ENCODE data around the gene SLC50A1. TPM values are rescaled to one million over a fixed set of nuclear protein-coding genes. Genes with fewer than 3 reads are reported as not detected.
"Not testable (repeated sequence)": the region's sequence is repeated elsewhere in the genome, so short reads cannot be mapped to it uniquely, and the experiment has no call there.

SLC50A1 gene
- total RNA-seq, 2 donors from 2014 or later: 28.8 to 36.3 TPM

GRCh38 chr1:155164625-155165024 lies 29.0 kb downstream of the SLC50A1 start:
- H3K36me3 Mint-ChIP-seq; ATAC-seq; H3K4me3 Mint-ChIP-seq; H3K27ac Mint-ChIP-seq; H3K27me3 Mint-ChIP-seq; DNase-seq (ENCODE audit: low spot score); H3K9me3 Mint-ChIP-seq: not testable (repeated sequence)
- H3K4me1 Mint-ChIP-seq (ENCODE audit: low read depth in 2 of 2): peaks cover 5 to 14% of the 10 kb centered on the region in 2 donors

GRCh38 chr1:155166051-155166470 lies 30.4 kb downstream of the SLC50A1 start:
- Mint-ChIP-seq H3K27me3 (no peaks in the 10 kb centered on the region), H3K4me1 (ENCODE audit: low read depth in 2 of 2) (peaks cover 5 to 16% of the 10 kb centered on the region in 2 donors), H3K4me3 (no peak overlapping the region), H3K27ac (no peak overlapping the region), H3K9me3 (no peaks in the 10 kb centered on the region), H3K36me3 (peaks cover 8% of the 10 kb centered on the region)
- no peak for ATAC-seq
- DNase-seq (ENCODE audit: low spot score): no peak

- no peaks in the 10 kb centered on the region for H3K9me3 Mint-ChIP-seq
- peaks cover 5 to 16% of the 10 kb centered on the region in 2 donors for H3K4me1 Mint-ChIP-seq (ENCODE audit: low read depth in 2 of 2)
- no peak overlapping the region for H3K27ac Mint-ChIP-seq
- no peaks in the 10 kb centered on the region for H3K27me3 Mint-ChIP-seq
- no peak overlapping the region for H3K4me3 Mint-ChIP-seq
- DNase-seq (ENCODE audit: low spot score): no peak
- H3K36me3 Mint-ChIP-seq: peaks cover 8% of the 10 kb centered on the region
- ATAC-seq: no peak
Measured at GRCh38 chr1:155166471-155167165, 31.0 kb downstream of the SLC50A1 start.

GRCh38 chr1:155167166-155168104 lies 31.8 kb downstream of the SLC50A1 start:
- H3K27ac Mint-ChIP-seq: no peak overlapping the region
- peak; percentile 86 for DNase-seq (ENCODE audit: low spot score)

GRCh38 chr1:155168105-155168445 lies 32.4 kb downstream of the SLC50A1 start:
- Mint-ChIP-seq H3K36me3 (peaks cover 15% of the 10 kb centered on the region), H3K4me1 (ENCODE audit: low read depth in 2 of 2) (peaks cover 16 to 25% of the 10 kb centered on the region in 2 donors), H3K4me3 (peak overlapping the region; percentile 25)
- H3K27ac Mint-ChIP-seq; H3K27me3 Mint-ChIP-seq; DNase-seq (ENCODE audit: low spot score); ATAC-seq; H3K9me3 Mint-ChIP-seq: not testable (repeated sequence)

More at GRCh38 chr1:155167166-155168104, 31.8 kb downstream of the SLC50A1 start:
- ATAC-seq: peak; percentile 74 to 85
- Mint-ChIP-seq H3K36me3 (peaks cover 14% of the 10 kb centered on the region), H3K27me3 (no peaks in the 10 kb centered on the region), H3K9me3 (no peaks in the 10 kb centered on the region), H3K4me3 (peak overlapping the region; percentile 25), H3K4me1 (ENCODE audit: low read depth in 2 of 2) (peaks cover 12 to 22% of the 10 kb centered on the region in 2 donors)

GRCh38 chr1:155168456-155169210 lies 33.0 kb downstream of the SLC50A1 start:
- Mint-ChIP-seq H3K4me3 (no peak overlapping the region), H3K4me1 (ENCODE audit: low read depth in 2 of 2) (peaks cover 22 to 30% of the 10 kb centered on the region in 2 donors), H3K27me3 (no peaks in the 10 kb centered on the region), H3K9me3 (no peaks in the 10 kb centered on the region), H3K27ac (no peak overlapping the region), H3K36me3 (peaks cover 15% of the 10 kb centered on the region)
- ATAC-seq: no peak
- DNase-seq (ENCODE audit: low spot score): no peak

GRCh38 chr1:155169541-155169940 lies 33.9 kb downstream of the SLC50A1 start:
- DNase-seq (ENCODE audit: low spot score) (no peak), ATAC-seq (no peak)
- Mint-ChIP-seq H3K4me1 (ENCODE audit: low read depth in 2 of 2) (peaks cover 28 to 35% of the 10 kb centered on the region in 2 donors), H3K27me3 (no peaks in the 10 kb centered on the region), H3K9me3 (no peaks in the 10 kb centered on the region), H3K27ac (no peak overlapping the region), H3K4me3 (no peak overlapping the region), H3K36me3 (peaks cover 15% of the 10 kb centered on the region)

- H3K4me1 Mint-ChIP-seq (ENCODE audit: low read depth in 2 of 2): peaks cover 31 to 38% of the 10 kb centered on the region in 2 donors
- H3K27ac Mint-ChIP-seq: peak overlapping the region in 1 of 2 donors; percentile 63
- no peaks in the 10 kb centered on the region for H3K27me3 Mint-ChIP-seq
- no peaks in the 10 kb centered on the region for H3K9me3 Mint-ChIP-seq
- no peak for ATAC-seq
- peaks cover 15% of the 10 kb centered on the region for H3K36me3 Mint-ChIP-seq
- no peak for DNase-seq (ENCODE audit: low spot score)
- no peak overlapping the region for H3K4me3 Mint-ChIP-seq
Measured at GRCh38 chr1:155170101-155170785, 34.6 kb downstream of the SLC50A1 start.

GRCh38 chr1:155170806-155171205 lies 35.2 kb downstream of the SLC50A1 start:
- Mint-ChIP-seq H3K27me3 (no peaks in the 10 kb centered on the region), H3K27ac (peak overlapping the region in 1 of 2 donors; percentile 63), H3K9me3 (no peaks in the 10 kb centered on the region), H3K4me1 (ENCODE audit: low read depth in 2 of 2) (peaks cover 31 to 38% of the 10 kb centered on the region in 2 donors), H3K36me3 (peaks cover 15% of the 10 kb centered on the region), H3K4me3 (no peak overlapping the region)
- DNase-seq (ENCODE audit: low spot score) (no peak), ATAC-seq (no peak)

GRCh38 chr1:155171836-155172731 lies 36.4 kb downstream of the SLC50A1 start:
- H3K27ac Mint-ChIP-seq: peak overlapping the region; percentile 97 to 99
- ATAC-seq (peak; percentile 20 to 59), DNase-seq (ENCODE audit: low spot score) (no peak)
- no peaks in the 10 kb centered on the region for H3K27me3 Mint-ChIP-seq
- peaks cover 42 to 43% of the 10 kb centered on the region in 2 donors for H3K4me1 Mint-ChIP-seq (ENCODE audit: low read depth in 2 of 2)
- H3K4me3 Mint-ChIP-seq: peak overlapping the region; percentile 99
- no peaks in the 10 kb centered on the region for H3K9me3 Mint-ChIP-seq
- H3K36me3 Mint-ChIP-seq: peaks cover 15% of the 10 kb centered on the region

- ATAC-seq (peak; percentile 88 to 89), DNase-seq (ENCODE audit: low spot score) (peak; percentile 96)
- peaks cover 15% of the 10 kb centered on the region for H3K36me3 Mint-ChIP-seq
- H3K4me1 Mint-ChIP-seq (ENCODE audit: low read depth in 2 of 2): peaks cover 37 to 42% of the 10 kb centered on the region in 2 donors
- H3K27ac Mint-ChIP-seq: peak within 1 kb of the TSS; percentile 97 to 99
- peak within 1 kb of the TSS; percentile 99 for H3K4me3 Mint-ChIP-seq
- H3K27me3 Mint-ChIP-seq: no peaks in the 10 kb centered on the region
- H3K9me3 Mint-ChIP-seq: no peaks in the 10 kb centered on the region
Measured at GRCh38 chr1:155172732-155173477, 37.3 kb downstream of the SLC50A1 start, which contains the start of gene KRTCAP2. Gene KRTCAP2 (minus strand): TSS chr1:155173304. CDS start chr1:155173224, 80 bp downstream.

All from natural killer cell treated with Interleukin-12 subunit alpha and Interleukin-12 subunit beta and Interleukin-15 and Interleukin-18, amount 100 ng/mL, for 72 hours (primary cell).